ENCODE results near the gene CDYL2. TPM values are rescaled to one million over a fixed set of nuclear protein-coding genes. Genes with fewer than 3 reads are reported as not detected.

The CDYL2 gene
- total RNA-seq, 1 experiment from 2014 or later: 7.6 TPM

- Histone ChIP-seq H3K9me3 (ENCODE audit: low read length) (no peaks in the 10 kb centered on the region), H3K27ac (ENCODE audit: low read length) (no peak overlapping the region), H2AFZ (ENCODE audit: low read length) (no peak overlapping the region), H3K9me2 (replicated peaks; ENCODE audit: low read length) (no peaks in the 10 kb centered on the region), H3K27me3 (ENCODE audit: low read length) (no peaks in the 10 kb centered on the region), H3K4me1 (ENCODE audit: insufficient read depth, low read length) (peaks cover 6% of the 10 kb centered on the region; the same call in 1 of the 2 replicates), H3K9ac (ENCODE audit: low read length) (no peak overlapping the region), H4K20me1 (ENCODE audit: low read length) (no peaks in the 10 kb centered on the region), H3K4me2 (ENCODE audit: low read length) (no peak overlapping the region), H3F3A (ENCODE audit: low read length, unreplicated experiment) (no peaks in the 10 kb centered on the region), H3K36me3 (ENCODE audit: low read depth, low read length) (no peaks in the 10 kb centered on the region), H3K4me3 (ENCODE audit: low read length) (no peak overlapping the region), H3K79me2 (ENCODE audit: low read length) (no peaks in the 10 kb centered on the region)
- BruUV-seq (replicated peaks): no TSS peak
- intact Hi-C loops (cut with micrococcal nuclease): no loop called here
- ChIA-PET POLR2A (ENCODE audit: unreplicated experiment) (no interaction called here), CTCF (no interaction called here)
- ATAC-seq (no peak), DNase-seq (no peak)
- TF ChIP-seq CTCF (conservative IDR thresholded peaks at IDR 0.05; ENCODE audit: low read depth, low read length) (no peak), EZH2phosphoT487 (IDR thresholded peaks at IDR 0.05; ENCODE audit: borderline replicate concordance, low read length) (no peak), EZH2 (IDR thresholded peaks at IDR 0.05; ENCODE audit: low read length, unreplicated experiment) (no peak)
These were observed 136.5 kb downstream of the CDYL2 start for GRCh38 chr16:80667925-80668324.

GRCh38 chr16:80667251-80667560 is 137.2 kb downstream of the CDYL2 start:
- ChIA-PET CTCF (no interaction called here), POLR2A (ENCODE audit: unreplicated experiment) (no interaction called here)
- no peak overlapping the region for H3K4me3 ChIP-seq (ENCODE audit: low read length)
- no peak overlapping the region for H2AFZ ChIP-seq (ENCODE audit: low read length)
- H3K79me2 ChIP-seq (ENCODE audit: low read length): no peaks in the 10 kb centered on the region
- H3K36me3 ChIP-seq (ENCODE audit: low read depth, low read length): no peaks in the 10 kb centered on the region
- ATAC-seq (no peak), DNase-seq (no peak)
- H3K9ac ChIP-seq (ENCODE audit: low read length): no peak overlapping the region
- H3F3A ChIP-seq (ENCODE audit: low read length, unreplicated experiment): no peaks in the 10 kb centered on the region
- no peaks in the 10 kb centered on the region for H3K27me3 ChIP-seq (ENCODE audit: low read length)
- no TSS peak for BruUV-seq (replicated peaks)
- no peak for TF ChIP-seq EZH2 (IDR thresholded peaks at IDR 0.05; ENCODE audit: low read length, unreplicated experiment)
- no peak for TF ChIP-seq EZH2phosphoT487 (IDR thresholded peaks at IDR 0.05; ENCODE audit: borderline replicate concordance, low read length)
- no peak for TF ChIP-seq CTCF (conservative IDR thresholded peaks at IDR 0.05; ENCODE audit: low read depth, low read length)
- H3K27ac ChIP-seq (ENCODE audit: low read length): no peak overlapping the region
- no peaks in the 10 kb centered on the region for H4K20me1 ChIP-seq (ENCODE audit: low read length)
- H3K9me3 ChIP-seq (ENCODE audit: low read length): no peaks in the 10 kb centered on the region
- no peaks in the 10 kb centered on the region for H3K9me2 ChIP-seq (replicated peaks; ENCODE audit: low read length)
- no peak overlapping the region for H3K4me2 ChIP-seq (ENCODE audit: low read length)
- H3K4me1 ChIP-seq (ENCODE audit: insufficient read depth, low read length): peaks cover 6% of the 10 kb centered on the region; the same call in 1 of the 2 replicates
- intact Hi-C loops (cut with micrococcal nuclease): no loop called here

- Histone ChIP-seq H3K36me3 (ENCODE audit: low read depth, low read length) (no peaks in the 10 kb centered on the region), H3K27me3 (ENCODE audit: low read length) (no peaks in the 10 kb centered on the region), H3K4me3 (ENCODE audit: low read length) (no peak overlapping the region), H3K9me2 (replicated peaks; ENCODE audit: low read length) (no peaks in the 10 kb centered on the region), H3K4me2 (ENCODE audit: low read length) (no peak overlapping the region), H3F3A (ENCODE audit: low read length, unreplicated experiment) (no peaks in the 10 kb centered on the region), H3K27ac (ENCODE audit: low read length) (no peak overlapping the region), H3K4me1 (ENCODE audit: insufficient read depth, low read length) (peaks cover 6% of the 10 kb centered on the region; the same call in 1 of the 2 replicates), H4K20me1 (ENCODE audit: low read length) (no peaks in the 10 kb centered on the region), H2AFZ (ENCODE audit: low read length) (no peak overlapping the region), H3K9me3 (ENCODE audit: low read length) (no peaks in the 10 kb centered on the region), H3K79me2 (ENCODE audit: low read length) (no peaks in the 10 kb centered on the region), H3K9ac (ENCODE audit: low read length) (no peak overlapping the region)
- BruUV-seq (replicated peaks): no TSS peak
- DNase-seq (no peak), ATAC-seq (no peak)
- ChIA-PET POLR2A (ENCODE audit: unreplicated experiment) (no interaction called here), CTCF (no interaction called here)
- TF ChIP-seq EZH2 (IDR thresholded peaks at IDR 0.05; ENCODE audit: low read length, unreplicated experiment): no peak
- TF ChIP-seq CTCF (conservative IDR thresholded peaks at IDR 0.05; ENCODE audit: low read depth, low read length): no peak
- no peak for TF ChIP-seq EZH2phosphoT487 (IDR thresholded peaks at IDR 0.05; ENCODE audit: borderline replicate concordance, low read length)
- intact Hi-C loops (cut with micrococcal nuclease): no loop called here
These were observed 137.8 kb downstream of the CDYL2 start for GRCh38 chr16:80666378-80667250.
